IMR-90 (cell line): ENCODE results near the gene PSMB5. TPM values are rescaled to one million over a fixed set of nuclear protein-coding genes. Genes with fewer than 3 reads are reported as not detected.

ENCODE experiments used
- ATAC-seq: fragments of 200-7000 bp; cut with Tn5 transposase; 2 replicates; pipeline ENCODE4 v1.9.1; 2020; ENCODE audit warnings: low read depth, mild to moderate bottlenecking, moderate library complexity
- BruUV-seq: library from RNA; stranded (reverse); fragments of 400-500 nt; replicated peaks from 2 replicates; lab custom pipeline; 2021; lab: Mats Ljungman, UMichigan
- CTCF ChIA-PET: fragments of 300-600 bp; formaldehyde crosslinking; extraction: SDS; loops from one replicate; lab custom pipeline; 2021; ENCODE audit warnings: antibody characterized with exemption; lab: Yijun Ruan, JAX
- POLR2A ChIA-PET: fragments of 300-600 bp; sonication (Branson Sonifier 250); formaldehyde crosslinking; loops from one replicate; lab custom pipeline; 2022; ENCODE audit warnings: antibody characterized with exemption; ENCODE audit not compliant: unreplicated experiment; lab: Charles Lee
- DNase-seq: peaks from one replicate; pipeline ENCODE4 v3.0.0; 2013
- H2AFZ ChIP-seq: replicated peaks from 2 replicates; pipeline ENCODE3; 2013; ENCODE audit warnings: low read length, mild to moderate bottlenecking; ENCODE audit not compliant: poor library complexity
- H2AK5ac ChIP-seq: 2 replicates; pipeline ENCODE4 v1.6.1; 2013; ENCODE audit warnings: low read depth, low read length, inconsistent platforms
- H2AK9ac ChIP-seq: replicated peaks from 2 replicates; pipeline ENCODE3; 2013; ENCODE audit warnings: mild to moderate bottlenecking, low read depth, low read length, moderate library complexity; ENCODE audit not compliant: poor library complexity
- H2BK120ac ChIP-seq: 2 replicates; pipeline ENCODE4 v1.6.1; 2013; ENCODE audit warnings: low read depth, low read length, inconsistent platforms
- H2BK15ac ChIP-seq: 3 replicates; pipeline ENCODE4 v1.6.1; 2013; ENCODE audit warnings: low read depth, low read length, inconsistent platforms
- H2BK20ac ChIP-seq: 2 replicates; pipeline ENCODE4 v1.6.1; 2013; ENCODE audit warnings: low read depth, mild to moderate bottlenecking, inconsistent platforms, low read length, moderate library complexity
- H2BK5ac ChIP-seq: 2 replicates; pipeline ENCODE4 v1.6.1; 2013; ENCODE audit warnings: mild to moderate bottlenecking, low read depth, low read length, inconsistent platforms; ENCODE audit not compliant: poor library complexity, severe bottlenecking
- H3K14ac ChIP-seq: replicated peaks from 2 replicates; pipeline ENCODE4 v1.6.1; 2013; ENCODE audit warnings: low read depth, low read length, inconsistent platforms
- H3K18ac ChIP-seq: 2 replicates; pipeline ENCODE4 v1.6.1; 2013; ENCODE audit warnings: low read depth, low read length, control low read depth
- H3K23ac ChIP-seq: 2 replicates; pipeline ENCODE4 v1.6.1; 2013; ENCODE audit warnings: low read depth, low read length, inconsistent platforms
- H3K27ac ChIP-seq: 2 replicates; pipeline ENCODE4 v1.5.1; 2013; ENCODE audit warnings: mild to moderate bottlenecking, control low read depth, low read length; ENCODE audit not compliant: insufficient read depth
- H3K27me3 ChIP-seq: 2 replicates; pipeline ENCODE4 v1.6.1; 2013; ENCODE audit warnings: low read length; ENCODE audit not compliant: control insufficient read depth, insufficient read depth
- H3K36me3 ChIP-seq: 2 replicates; pipeline ENCODE4 v1.6.1; 2013; ENCODE audit warnings: low read length, mixed read lengths; ENCODE audit not compliant: control insufficient read depth, insufficient read depth
- H3K4ac ChIP-seq: 2 replicates; pipeline ENCODE4 v1.6.1; 2013; ENCODE audit warnings: low read depth, low read length, inconsistent platforms
- H3K4me1 ChIP-seq: 2 replicates; pipeline ENCODE4 v1.6.1; 2013; ENCODE audit warnings: low read length, mixed read lengths; ENCODE audit not compliant: control insufficient read depth, insufficient read depth
- H3K4me2 ChIP-seq: 2 replicates; pipeline ENCODE4 v1.6.1; 2013; ENCODE audit warnings: low read depth, mild to moderate bottlenecking, control low read depth, low read length, moderate library complexity
- H3K4me3 ChIP-seq: 2 replicates; pipeline ENCODE4 v1.5.1; 2013; ENCODE audit warnings: low read depth, mild to moderate bottlenecking, control low read depth, low read length, moderate library complexity; ENCODE audit not compliant: insufficient read depth
- H3K56ac ChIP-seq: 2 replicates; pipeline ENCODE4 v1.6.1; 2013; ENCODE audit warnings: low read length, inconsistent platforms; ENCODE audit not compliant: insufficient read depth; ENCODE audit errors: extremely low read depth
- H3K79me1 ChIP-seq, 2 experiments: 2 replicates each; pipeline ENCODE4 v1.6.1; 2013; ENCODE audit warnings: low read length in 2 of 2, inconsistent platforms in 1 of 2, low read depth in 1 of 2
- H3K9ac ChIP-seq: 2 replicates; pipeline ENCODE4 v1.6.1; 2013; ENCODE audit warnings: low read depth, low read length, control low read depth
- H3K9me1 ChIP-seq: 2 replicates; pipeline ENCODE4 v1.6.1; 2013; ENCODE audit warnings: low read length, inconsistent platforms; ENCODE audit not compliant: insufficient read depth
- H3K9me3 ChIP-seq: 2 replicates; pipeline ENCODE4 v1.6.1; 2013; ENCODE audit warnings: low read length; ENCODE audit not compliant: control insufficient read depth, insufficient read depth
- H4K20me1 ChIP-seq: 2 replicates; pipeline ENCODE4 v1.6.1; 2013; ENCODE audit warnings: low read length, inconsistent platforms; ENCODE audit not compliant: insufficient read depth
- H4K5ac ChIP-seq: 2 replicates; pipeline ENCODE4 v1.6.1; 2013; ENCODE audit warnings: mild to moderate bottlenecking, low read depth, low read length, control low read depth
- H4K8ac ChIP-seq, 2 experiments: 2 replicates each; pipeline ENCODE4 v1.6.1; 2013; ENCODE audit warnings: low read depth in 2 of 2, low read length in 2 of 2, control low read depth in 1 of 2, inconsistent platforms in 1 of 2
- H4K91ac ChIP-seq: 2 replicates; pipeline ENCODE4 v1.6.1; 2013; ENCODE audit warnings: low read depth, low read length, inconsistent platforms; ENCODE audit not compliant: insufficient read depth
- POLR2A ChIP-seq: IDR thresholded peaks from 2 replicates; pipeline ENCODE4 v1.6.1; 2012; ENCODE audit warnings: mild to moderate bottlenecking, low read depth, low read length
- RAD21 ChIP-seq: IDR thresholded peaks from 2 replicates; pipeline ENCODE4 v1.6.1; 2012; ENCODE audit warnings: low read length, improper control_type of control experiment
- SMC3 ChIP-seq: fragments of 150-350 bp; IDR thresholded peaks from 2 replicates; pipeline ENCODE4 v1.6.1; 2016; ENCODE audit warnings: low read depth, mild to moderate bottlenecking, antibody characterized with exemption, low read length, moderate library complexity
- WGBS, 2 experiments: methylation state at CpG; one replicate each; pipeline versions ENCODE4 v1.1.5 to v1.1.7; 2013; ENCODE audit warnings: missing lambda C conversion rate in 2 of 2; ENCODE audit not compliant: insufficient read length in 1 of 2; ENCODE audit errors: extremely low coverage in 2 of 2; 5-methylcytosine and 5-hydroxymethylcytosine counted together
- dilution Hi-C: fragments of 300-500 bp; cut with HindIII; formaldehyde crosslinking; loops from one replicate; pipeline ENCODE4 v1.14.3; 2018; ENCODE audit warnings: low sequenced_read_pairs; ENCODE audit not compliant: unreplicated experiment
- in situ Hi-C: fragments of 300-500 bp; cut with MboI; formaldehyde crosslinking; loops from 3 replicates; pipeline ENCODE4 v1.14.3; 2019; ENCODE audit warnings: low sequenced_read_pairs, inconsistent platforms, mixed read lengths
- intact Hi-C: fragments of 100-400 bp; cut with micrococcal nuclease; formaldehyde crosslinking; loops from 2 replicates; pipeline ENCODE4 v1.10.0; 2022
- polyA plus RNA-seq, 3 experiments: library from polyadenylated mRNA; depleted of rRNA; stranded (reverse); fragments of >200 nt; gene quantifications; 2 replicates each; pipeline ENCODE4 v1.2.3, GENCODE V29; 2012; ENCODE audit warnings: low replicate concordance in 1 of 3
- total RNA-seq: library from RNA; depleted of rRNA; stranded (reverse); fragments of >200 nt; gene quantifications from 2 replicates; pipeline ENCODE4 v1.2.3, GENCODE V29; 2012
- TF ChIP-seq, protein P1 (sequence below): conservative IDR thresholded peaks from 2 replicates; pipeline ENCODE4 v1.5.1; 2012; ENCODE audit warnings: mild to moderate bottlenecking, low read depth, low read length, improper control_type of control experiment

Gene PSMB5
- total and polyA plus RNA-seq, 2 of the 4 experiments (the other 2 are of a cell fraction) = 310 to 321 TPM

DNA sequence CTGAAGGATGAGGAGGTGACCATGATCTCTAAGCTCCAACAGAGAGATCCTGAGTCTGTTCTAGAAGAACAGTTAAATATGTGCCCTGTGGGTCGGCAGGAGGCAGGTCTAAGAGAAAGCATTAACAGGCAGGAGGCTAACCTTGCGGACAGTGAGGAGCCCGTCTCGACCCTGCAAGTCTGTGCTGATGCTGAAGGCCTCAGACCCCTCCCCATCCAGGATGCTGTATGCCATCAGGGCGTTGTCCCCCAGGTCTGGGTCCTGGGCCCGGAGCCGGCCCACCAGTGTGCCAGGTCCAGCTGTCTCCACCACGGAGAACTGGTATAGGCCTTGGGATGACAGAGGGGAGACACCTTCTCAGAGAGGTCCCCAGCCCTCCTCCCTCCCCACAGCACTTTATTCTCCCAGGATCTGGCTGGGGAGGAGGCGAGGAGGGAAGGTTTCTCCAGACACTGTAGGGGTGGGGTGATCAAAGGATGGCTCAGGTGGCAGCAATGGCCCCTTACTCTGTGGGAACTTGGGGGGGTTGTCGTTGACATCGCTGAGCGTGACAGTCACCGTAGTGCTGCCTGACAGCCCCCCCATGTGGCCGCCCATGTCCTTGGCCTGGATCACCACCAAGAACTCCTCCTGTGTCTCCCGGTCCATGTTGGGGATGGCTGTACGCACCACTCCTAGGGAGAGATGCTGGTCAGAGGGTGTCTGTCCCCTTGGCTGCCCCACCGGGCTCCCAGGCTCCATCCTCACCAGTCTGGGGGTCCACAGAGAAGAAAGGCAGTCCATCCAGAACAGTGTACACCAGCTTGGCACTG lies 19.5 kb upstream of the PSMB5 start:
- BruUV-seq = no TSS peak
- Histone ChIP-seq H3K56ac (no peak overlapping the region), H3K9me3 (no peaks in the 10 kb centered on the region), H2BK15ac (no peak overlapping the region), H3K14ac (no peak overlapping the region), H3K23ac (no peak overlapping the region), H3K4me1 (peaks cover 11% of the 10 kb centered on the region; the same call in 1 of the 2 replicates), H3K27me3 (no peaks in the 10 kb centered on the region), H4K8ac (no peak overlapping the region), H2AK5ac (no peak overlapping the region), H2AK9ac (peak overlapping the region; percentile 83), H4K5ac (no peak overlapping the region), H3K4ac (no peak overlapping the region), H3K9ac (no peak overlapping the region), H2BK5ac (no peak overlapping the region), H3K9me1 (no peaks in the 10 kb centered on the region), H3K4me3 (no peak overlapping the region), H4K91ac (no peak overlapping the region), H2AFZ (no peak overlapping the region), H2BK20ac (no peak overlapping the region), H3K27ac (no peak overlapping the region), H4K20me1 (peaks cover 13% of the 10 kb centered on the region), H3K79me1 (peaks cover 0 to 21% of the 10 kb centered on the region in 2 experiments; a peak in 2 of 4 replicates), H3K18ac (no peak overlapping the region), H3K36me3 (peaks cover 11% of the 10 kb centered on the region), H3K4me2 (no peak overlapping the region), H2BK120ac (no peak overlapping the region)
- ChIA-PET POLR2A (no interaction called here), CTCF (interaction anchor here (1.6 kb wide), 1 partner anchor 68 kb away, joined by 3 read pairs; no protein-coding TSS in a partner anchor)
- dilution Hi-C loops = no loop called here
- ATAC-seq = no peak
- intact Hi-C loops = no loop called here
- 83% methylated on average over 2 of the region's 17 CpGs; no CpG with 5 or more reads in 1 of the 2 experiments for WGBS, 2 experiments
- in situ Hi-C loops = loop anchor here (5.0 kb wide), 1 partner anchor 62 kb away; no protein-coding TSS in a partner anchor
- peak; percentile 45 for TF ChIP-seq RAD21
- peak; percentile 39 for TF ChIP-seq SMC3
- TF ChIP-seq, protein P1, sequence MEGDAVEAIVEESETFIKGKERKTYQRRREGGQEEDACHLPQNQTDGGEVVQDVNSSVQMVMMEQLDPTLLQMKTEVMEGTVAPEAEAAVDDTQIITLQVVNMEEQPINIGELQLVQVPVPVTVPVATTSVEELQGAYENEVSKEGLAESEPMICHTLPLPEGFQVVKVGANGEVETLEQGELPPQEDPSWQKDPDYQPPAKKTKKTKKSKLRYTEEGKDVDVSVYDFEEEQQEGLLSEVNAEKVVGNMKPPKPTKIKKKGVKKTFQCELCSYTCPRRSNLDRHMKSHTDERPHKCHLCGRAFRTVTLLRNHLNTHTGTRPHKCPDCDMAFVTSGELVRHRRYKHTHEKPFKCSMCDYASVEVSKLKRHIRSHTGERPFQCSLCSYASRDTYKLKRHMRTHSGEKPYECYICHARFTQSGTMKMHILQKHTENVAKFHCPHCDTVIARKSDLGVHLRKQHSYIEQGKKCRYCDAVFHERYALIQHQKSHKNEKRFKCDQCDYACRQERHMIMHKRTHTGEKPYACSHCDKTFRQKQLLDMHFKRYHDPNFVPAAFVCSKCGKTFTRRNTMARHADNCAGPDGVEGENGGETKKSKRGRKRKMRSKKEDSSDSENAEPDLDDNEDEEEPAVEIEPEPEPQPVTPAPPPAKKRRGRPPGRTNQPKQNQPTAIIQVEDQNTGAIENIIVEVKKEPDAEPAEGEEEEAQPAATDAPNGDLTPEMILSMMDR = peak; percentile 24; the same call in 1 of the 2 replicates
- TF ChIP-seq POLR2A = no peak
- no peak for DNase-seq
